Iris pigment epithelial cell (primary cell): ENCODE data around the gene CYP11A1.

ENCODE experiments used
- DNase-seq: peaks from one replicate; pipeline ENCODE4 v3.0.0-alpha.2; 2011; ENCODE audit warnings: low read depth

CYP11A1 gene

GRCh38 chr15:74301583-74302361 lies 65.7 kb downstream of the CYP11A1 start:
- DNase-seq, result no peak

- no peak for DNase-seq
Observed at GRCh38 chr15:74300057-74300795, 67.2 kb downstream of the CYP11A1 start.

GRCh38 chr15:74297887-74298286 lies 69.6 kb downstream of the CYP11A1 start:
- DNase-seq, result no peak

GRCh38 chr15:74295800-74296199 lies 71.6 kb downstream of the CYP11A1 start:
- DNase-seq, result no peak

- DNase-seq, result no peak
Observed at GRCh38 chr15:74294010-74294409, 73.4 kb downstream of the CYP11A1 start.

GRCh38 chr15:74293021-74293810 lies 74.2 kb downstream of the CYP11A1 start:
- DNase-seq, result no peak

- DNase-seq, result peak; percentile 70
Observed at GRCh38 chr15:74291101-74292071, 76.1 kb downstream of the CYP11A1 start.

- DNase-seq, result no peak
Observed at GRCh38 chr15:74290645-74291044, 76.8 kb downstream of the CYP11A1 start.

GRCh38 chr15:74289671-74290070 lies 77.8 kb downstream of the CYP11A1 start:
- no peak for DNase-seq
